AG09319 (cell line): ENCODE results near the gene SVOP.

ENCODE experiments used
- DNase-seq: peaks from one replicate; pipeline ENCODE4 v3.0.0-alpha.2; 2010; ENCODE audit warnings: low read depth; ENCODE audit errors: extremely low read depth
- TF ChIP-seq, protein P1 (sequence below): IDR thresholded peaks from 2 replicates; pipeline ENCODE4 v1.5.1; 2011; ENCODE audit warnings: low read depth, mild to moderate bottlenecking, inconsistent platforms, low read length, moderate library complexity

The SVOP gene

DNA sequence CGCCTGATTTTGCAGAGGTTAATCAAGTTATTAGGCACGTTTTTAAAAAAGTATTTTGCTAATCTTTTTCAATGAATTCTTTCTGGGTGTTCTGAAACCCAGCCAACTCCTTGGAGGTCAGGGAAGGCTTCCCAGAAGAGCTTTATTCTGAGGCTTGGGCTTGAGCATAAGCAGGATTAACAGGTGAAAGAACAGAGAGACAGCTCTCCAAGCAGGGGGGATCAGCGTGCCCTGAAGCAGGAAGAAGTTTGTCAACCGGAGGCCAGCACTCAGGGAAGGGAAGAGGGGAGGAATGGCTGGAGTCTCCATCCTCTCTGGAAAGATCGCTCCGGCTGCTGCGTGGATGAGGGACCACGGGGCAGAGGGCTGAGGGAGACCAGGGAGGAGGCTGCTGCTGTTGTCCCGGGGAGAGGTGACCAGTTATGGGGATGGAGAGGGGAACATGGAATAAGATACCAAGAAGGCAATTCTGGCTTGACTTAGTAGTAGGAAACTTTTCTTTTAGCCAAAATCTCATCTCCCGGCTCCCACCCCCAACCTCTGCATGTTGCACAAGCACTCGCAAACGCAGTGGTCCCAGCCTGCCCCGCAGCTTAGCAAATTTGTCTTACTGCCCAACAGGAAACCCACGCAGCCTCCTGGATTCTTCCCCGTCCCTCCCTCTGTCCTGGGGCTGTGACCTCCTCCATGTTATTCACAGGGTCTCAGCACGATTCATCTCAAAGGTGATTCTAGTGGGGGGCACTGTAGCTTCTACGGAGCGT is 162.4 kb downstream of the SVOP start:
- DNase-seq: no peak
- TF ChIP-seq, protein P1, sequence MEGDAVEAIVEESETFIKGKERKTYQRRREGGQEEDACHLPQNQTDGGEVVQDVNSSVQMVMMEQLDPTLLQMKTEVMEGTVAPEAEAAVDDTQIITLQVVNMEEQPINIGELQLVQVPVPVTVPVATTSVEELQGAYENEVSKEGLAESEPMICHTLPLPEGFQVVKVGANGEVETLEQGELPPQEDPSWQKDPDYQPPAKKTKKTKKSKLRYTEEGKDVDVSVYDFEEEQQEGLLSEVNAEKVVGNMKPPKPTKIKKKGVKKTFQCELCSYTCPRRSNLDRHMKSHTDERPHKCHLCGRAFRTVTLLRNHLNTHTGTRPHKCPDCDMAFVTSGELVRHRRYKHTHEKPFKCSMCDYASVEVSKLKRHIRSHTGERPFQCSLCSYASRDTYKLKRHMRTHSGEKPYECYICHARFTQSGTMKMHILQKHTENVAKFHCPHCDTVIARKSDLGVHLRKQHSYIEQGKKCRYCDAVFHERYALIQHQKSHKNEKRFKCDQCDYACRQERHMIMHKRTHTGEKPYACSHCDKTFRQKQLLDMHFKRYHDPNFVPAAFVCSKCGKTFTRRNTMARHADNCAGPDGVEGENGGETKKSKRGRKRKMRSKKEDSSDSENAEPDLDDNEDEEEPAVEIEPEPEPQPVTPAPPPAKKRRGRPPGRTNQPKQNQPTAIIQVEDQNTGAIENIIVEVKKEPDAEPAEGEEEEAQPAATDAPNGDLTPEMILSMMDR: no peak
